ENCODE measurements around the gene CNTN4.

The CNTN4 gene

GRCh38 chr3:2657971-2658370 lies 559.3 kb downstream of the CNTN4 start:
- H3K4me1 ChIP-seq (ENCODE audit: insufficient read depth, low read length, severe bottlenecking): no peaks in the 10 kb centered on the region
- H3K9me3 ChIP-seq (ENCODE audit: low read length): no peaks in the 10 kb centered on the region
- no peak overlapping the region for H3K4me3 ChIP-seq (ENCODE audit: low read depth, low read length, poor library complexity, severe bottlenecking)
- H3K4me2 ChIP-seq (ENCODE audit: low read length): no peak overlapping the region
- no peaks in the 10 kb centered on the region for H4K20me1 ChIP-seq (ENCODE audit: insufficient read depth, low read length)
- no peaks in the 10 kb centered on the region for H3K79me2 ChIP-seq (ENCODE audit: insufficient read depth, low read length)
- H3F3A ChIP-seq (ENCODE audit: insufficient read depth, low read length): no peaks in the 10 kb centered on the region
- no peaks in the 10 kb centered on the region for H3K36me3 ChIP-seq (ENCODE audit: insufficient read depth, low read length)
- no peaks in the 10 kb centered on the region for H3K27me3 ChIP-seq (ENCODE audit: insufficient read depth, low read length)
- no peak for TF ChIP-seq EZH2 (IDR thresholded peaks at IDR 0.05; ENCODE audit: borderline replicate concordance, low read length)
- no peak for TF ChIP-seq CTCF (IDR thresholded peaks at IDR 0.05; ENCODE audit: low read length)
- no peaks in the 10 kb centered on the region for H3K9me2 ChIP-seq (ENCODE audit: low read depth, low read length)
- H3K27ac ChIP-seq (ENCODE audit: low read depth, low read length, poor library complexity, severe bottlenecking): no peak overlapping the region
- no peak overlapping the region for H3K9ac ChIP-seq (ENCODE audit: low read length)
- H2AFZ ChIP-seq (ENCODE audit: low read length): no peak overlapping the region

GRCh38 chr3:2659896-2660295 lies 561.2 kb downstream of the CNTN4 start:
- H3K79me2 ChIP-seq (ENCODE audit: insufficient read depth, low read length): no peaks in the 10 kb centered on the region
- no peaks in the 10 kb centered on the region for H3K36me3 ChIP-seq (ENCODE audit: insufficient read depth, low read length)
- H2AFZ ChIP-seq (ENCODE audit: low read length): no peak overlapping the region
- H3K4me2 ChIP-seq (ENCODE audit: low read length): no peak overlapping the region
- H3K4me1 ChIP-seq (ENCODE audit: insufficient read depth, low read length, severe bottlenecking): no peaks in the 10 kb centered on the region
- H3K27ac ChIP-seq (ENCODE audit: low read depth, low read length, poor library complexity, severe bottlenecking): no peak overlapping the region
- H3K9me3 ChIP-seq (ENCODE audit: low read length): no peaks in the 10 kb centered on the region
- no peaks in the 10 kb centered on the region for H3K27me3 ChIP-seq (ENCODE audit: insufficient read depth, low read length)
- H3K9me2 ChIP-seq (ENCODE audit: low read depth, low read length): no peaks in the 10 kb centered on the region
- H3K9ac ChIP-seq (ENCODE audit: low read length): no peak overlapping the region
- H4K20me1 ChIP-seq (ENCODE audit: insufficient read depth, low read length): no peaks in the 10 kb centered on the region
- no peak overlapping the region for H3K4me3 ChIP-seq (ENCODE audit: low read depth, low read length, poor library complexity, severe bottlenecking)
- no peak for TF ChIP-seq EZH2 (IDR thresholded peaks at IDR 0.05; ENCODE audit: borderline replicate concordance, low read length)
- no peak for TF ChIP-seq CTCF (IDR thresholded peaks at IDR 0.05; ENCODE audit: low read length)
- no peaks in the 10 kb centered on the region for H3F3A ChIP-seq (ENCODE audit: insufficient read depth, low read length)

GRCh38 chr3:2661078-2661477 lies 562.4 kb downstream of the CNTN4 start:
- no peak overlapping the region for H3K27ac ChIP-seq (ENCODE audit: low read depth, low read length, poor library complexity, severe bottlenecking)
- H2AFZ ChIP-seq (ENCODE audit: low read length): no peak overlapping the region
- H3K4me3 ChIP-seq (ENCODE audit: low read depth, low read length, poor library complexity, severe bottlenecking): no peak overlapping the region
- no peaks in the 10 kb centered on the region for H3F3A ChIP-seq (ENCODE audit: insufficient read depth, low read length)
- no peak overlapping the region for H3K4me2 ChIP-seq (ENCODE audit: low read length)
- no peaks in the 10 kb centered on the region for H4K20me1 ChIP-seq (ENCODE audit: insufficient read depth, low read length)
- no peaks in the 10 kb centered on the region for H3K9me2 ChIP-seq (ENCODE audit: low read depth, low read length)
- no peak overlapping the region for H3K9ac ChIP-seq (ENCODE audit: low read length)
- no peaks in the 10 kb centered on the region for H3K9me3 ChIP-seq (ENCODE audit: low read length)
- H3K27me3 ChIP-seq (ENCODE audit: insufficient read depth, low read length): no peaks in the 10 kb centered on the region
- H3K4me1 ChIP-seq (ENCODE audit: insufficient read depth, low read length, severe bottlenecking): no peaks in the 10 kb centered on the region
- H3K36me3 ChIP-seq (ENCODE audit: insufficient read depth, low read length): no peaks in the 10 kb centered on the region
- H3K79me2 ChIP-seq (ENCODE audit: insufficient read depth, low read length): no peaks in the 10 kb centered on the region
- TF ChIP-seq CTCF (IDR thresholded peaks at IDR 0.05; ENCODE audit: low read length) (no peak), EZH2 (IDR thresholded peaks at IDR 0.05; ENCODE audit: borderline replicate concordance, low read length) (no peak)
